ENCODE results near the gene DDX24. TPM values are rescaled to one million over a fixed set of nuclear protein-coding genes. Genes with fewer than 3 reads are reported as not detected.

Gene DDX24
- polyA plus RNA-seq, 2 of the 4 experiments (the other 2 are of a cell fraction), result 121 to 161 TPM

GRCh38 chr14:93998871-93999403 lies 82.1 kb downstream of the DDX24 start:
- ChIA-PET POLR2A (interaction anchor here (1.0 kb wide), 1 partner anchor 60 kb away, joined by 3 read pairs; no protein-coding TSS in a partner anchor), CTCF (interaction anchor here (0.6 to 12.5 kb wide), 8 partner anchors 13 to 138 kb away, joined by 3 to 400 read pairs (median 20); no protein-coding TSS in a partner anchor)
- TF ChIP-seq NR3C1 (IDR thresholded peaks at IDR 0.05), result no peak
- TF ChIP-seq PHF8 (IDR thresholded peaks at IDR 0.05; ENCODE audit: borderline replicate concordance, low read depth), result no peak
- TF ChIP-seq FOSB (CRISPR knock-in tag; IDR thresholded peaks at IDR 0.05), result no peak
- no peak for TF ChIP-seq ELK1 (IDR thresholded peaks at IDR 0.05; ENCODE audit: low read depth, low read length)
- TF ChIP-seq, protein P1, sequence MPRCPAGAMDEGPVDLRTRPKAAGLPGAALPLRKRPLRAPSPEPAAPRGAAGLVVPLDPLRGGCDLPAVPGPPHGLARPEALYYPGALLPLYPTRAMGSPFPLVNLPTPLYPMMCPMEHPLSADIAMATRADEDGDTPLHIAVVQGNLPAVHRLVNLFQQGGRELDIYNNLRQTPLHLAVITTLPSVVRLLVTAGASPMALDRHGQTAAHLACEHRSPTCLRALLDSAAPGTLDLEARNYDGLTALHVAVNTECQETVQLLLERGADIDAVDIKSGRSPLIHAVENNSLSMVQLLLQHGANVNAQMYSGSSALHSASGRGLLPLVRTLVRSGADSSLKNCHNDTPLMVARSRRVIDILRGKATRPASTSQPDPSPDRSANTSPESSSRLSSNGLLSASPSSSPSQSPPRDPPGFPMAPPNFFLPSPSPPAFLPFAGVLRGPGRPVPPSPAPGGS (IDR thresholded peaks at IDR 0.05), result no peak
- TF ChIP-seq JUNB (IDR thresholded peaks at IDR 0.05), result no peak
- TF ChIP-seq NPAS2 (CRISPR knock-in tag; IDR thresholded peaks at IDR 0.05; ENCODE audit: borderline replicate concordance), result no peak
- TF ChIP-seq FOXS1 (CRISPR knock-in tag; IDR thresholded peaks at IDR 0.05), result no peak
- TF ChIP-seq EHMT2 (IDR thresholded peaks at IDR 0.05; ENCODE audit: low read depth), result no peak
- no peak for TF ChIP-seq CBX8 (IDR thresholded peaks at IDR 0.05)
- no peak for TF ChIP-seq RAD21 (conservative IDR thresholded peaks at IDR 0.05 in 1 of 2, IDR thresholded peaks at IDR 0.05 in 1 of 2)
- no peak for TF ChIP-seq FOSL2 (IDR thresholded peaks at IDR 0.05)
- TF ChIP-seq FOSL2 (CRISPR knock-in tag; IDR thresholded peaks at IDR 0.05), result no peak
- TF ChIP-seq CEBPB (IDR thresholded peaks at IDR 0.05), result no peak
- TF ChIP-seq, protein P2, sequence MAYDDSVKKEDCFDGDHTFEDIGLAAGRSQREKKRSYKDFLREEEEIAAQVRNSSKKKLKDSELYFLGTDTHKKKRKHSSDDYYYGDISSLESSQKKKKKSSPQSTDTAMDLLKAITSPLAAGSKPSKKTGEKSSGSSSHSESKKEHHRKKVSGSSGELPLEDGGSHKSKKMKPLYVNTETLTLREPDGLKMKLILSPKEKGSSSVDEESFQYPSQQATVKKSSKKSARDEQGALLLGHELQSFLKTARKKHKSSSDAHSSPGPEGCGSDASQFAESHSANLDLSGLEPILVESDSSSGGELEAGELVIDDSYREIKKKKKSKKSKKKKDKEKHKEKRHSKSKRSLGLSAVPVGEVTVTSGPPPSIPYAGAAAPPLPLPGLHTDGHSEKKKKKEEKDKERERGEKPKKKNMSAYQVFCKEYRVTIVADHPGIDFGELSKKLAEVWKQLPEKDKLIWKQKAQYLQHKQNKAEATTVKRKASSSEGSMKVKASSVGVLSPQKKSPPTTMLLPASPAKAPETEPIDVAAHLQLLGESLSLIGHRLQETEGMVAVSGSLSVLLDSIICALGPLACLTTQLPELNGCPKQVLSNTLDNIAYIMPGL (CRISPR knock-in tag; IDR thresholded peaks at IDR 0.05; ENCODE audit: borderline replicate concordance), result no peak
- no peak for TF ChIP-seq RFX5 (IDR thresholded peaks at IDR 0.05)
- no peak for TF ChIP-seq ZFP36 (IDR thresholded peaks at IDR 0.05; ENCODE audit: borderline replicate concordance, partially characterized antibody)
- TF ChIP-seq RARB (CRISPR knock-in tag; IDR thresholded peaks at IDR 0.05), result no peak
- Histone ChIP-seq H3K27ac (no peak overlapping the region), H3K4me1 (peaks cover 12% of the 10 kb centered on the region; the same call in 2 of the 3 replicates), H3K9me3 (no peaks in the 10 kb centered on the region), H3K4me3 (no peak overlapping the region), H3K4me2 (no peak overlapping the region)
- 100% methylated on average over 1 of the region's 7 CpGs for WGBS (ENCODE audit: missing lambda C conversion rate)
- ATAC-seq (no peak), FAIRE-seq (no peak), DNase-seq (ENCODE audit: low read depth in 1 of 2, low spot score in 1 of 2) (no peak)

Other genes with a start within 250 kb of the DDX24 start
- not detected in 2 replicates for gene FAM181A, start 153.9 kb downstream of the DDX24 start, polyA plus RNA-seq (2011; rRNA removed)
- not detected in 3 replicates for gene FAM181A, start 153.9 kb downstream of the DDX24 start, polyA plus RNA-seq (2017; fragmentation: RNase III; extraction: RNeasy Plus Mini Kit Qiagen cat#74134 plus additional on column Dnase treatment)
- 0.03 and 0.07 TPM in 2 replicates for gene ASB2, start 104.6 kb downstream of the DDX24 start, polyA plus RNA-seq (2011; rRNA removed)
- 0.07 to 0.16 TPM (median 0.10 TPM) in 3 replicates for gene ASB2, start 104.6 kb downstream of the DDX24 start, polyA plus RNA-seq (2017; fragmentation: RNase III; extraction: RNeasy Plus Mini Kit Qiagen cat#74134 plus additional on column Dnase treatment)
- gene CCDC197, start 83.9 kb downstream of the DDX24 start, polyA plus RNA-seq (2011; rRNA removed), result not detected in 2 replicates
- gene CCDC197, start 83.9 kb downstream of the DDX24 start, polyA plus RNA-seq (2017; fragmentation: RNase III; extraction: RNeasy Plus Mini Kit Qiagen cat#74134 plus additional on column Dnase treatment), result not detected in 3 replicates
- gene OTUB2, start 54.9 kb downstream of the DDX24 start, polyA plus RNA-seq (2011; rRNA removed), result 1.2 and 1.7 TPM in 2 replicates
- 2.2 to 2.5 TPM (median 2.4 TPM) in 3 replicates for gene OTUB2, start 54.9 kb downstream of the DDX24 start, polyA plus RNA-seq (2017; fragmentation: RNase III; extraction: RNeasy Plus Mini Kit Qiagen cat#74134 plus additional on column Dnase treatment)
- 13.4 and 15.9 TPM in 2 replicates for gene IFI27L1, start 108 bp upstream of the DDX24 start, polyA plus RNA-seq (2011; rRNA removed)
- gene IFI27L1, start 108 bp upstream of the DDX24 start, polyA plus RNA-seq (2017; fragmentation: RNase III; extraction: RNeasy Plus Mini Kit Qiagen cat#74134 plus additional on column Dnase treatment), result 23.2 to 28.0 TPM (median 27.0 TPM) in 3 replicates
- 1.3 and 2.2 TPM in 2 replicates for gene IFI27, start 29.5 kb upstream of the DDX24 start, polyA plus RNA-seq (2011; rRNA removed)
- gene IFI27, start 29.5 kb upstream of the DDX24 start, polyA plus RNA-seq (2017; fragmentation: RNase III; extraction: RNeasy Plus Mini Kit Qiagen cat#74134 plus additional on column Dnase treatment), result 0.76 to 0.90 TPM (median 0.76 TPM) in 3 replicates
- 20.3 and 26.9 TPM in 2 replicates for gene IFI27L2, start 48.4 kb upstream of the DDX24 start, polyA plus RNA-seq (2011; rRNA removed)
- gene IFI27L2, start 48.4 kb upstream of the DDX24 start, polyA plus RNA-seq (2017; fragmentation: RNase III; extraction: RNeasy Plus Mini Kit Qiagen cat#74134 plus additional on column Dnase treatment), result 58.0 to 69.2 TPM (median 64.4 TPM) in 3 replicates
- gene PPP4R4, start 93.1 kb upstream of the DDX24 start, polyA plus RNA-seq (2011; rRNA removed), result 0.21 and 0.25 TPM in 2 replicates
- gene PPP4R4, start 93.1 kb upstream of the DDX24 start, polyA plus RNA-seq (2017; fragmentation: RNase III; extraction: RNeasy Plus Mini Kit Qiagen cat#74134 plus additional on column Dnase treatment), result 0.08 to 0.21 TPM (median 0.12 TPM) in 3 replicates
- 0.04 and 0.07 TPM in 2 replicates for gene SERPINA10, start 212.1 kb upstream of the DDX24 start, polyA plus RNA-seq (2011; rRNA removed)
- gene SERPINA10, start 212.1 kb upstream of the DDX24 start, polyA plus RNA-seq (2017; fragmentation: RNase III; extraction: RNeasy Plus Mini Kit Qiagen cat#74134 plus additional on column Dnase treatment), result 0.03 TPM in 1 of 3 replicates, not detected in the others
- gene SERPINA6, start 242.1 kb upstream of the DDX24 start, polyA plus RNA-seq (2011; rRNA removed), result 1.8 and 3.3 TPM in 2 replicates
- gene SERPINA6, start 242.1 kb upstream of the DDX24 start, polyA plus RNA-seq (2017; fragmentation: RNase III; extraction: RNeasy Plus Mini Kit Qiagen cat#74134 plus additional on column Dnase treatment), result 0.38 to 0.43 TPM (median 0.43 TPM) in 3 replicates

Data from A549 (cell line).